ENCODE measurements around the gene RAPGEF4. TPM values are rescaled to one million over a fixed set of nuclear protein-coding genes. Genes with fewer than 3 reads are reported as not detected.
A peak's percentile ranks its signal among the peaks of the same experiment; 100 is the strongest.

The RAPGEF4 gene
- total RNA-seq, 1 donor from 2014 or later: 8.7 TPM

- Mint-ChIP-seq H3K27me3 (ENCODE audit: unreplicated experiment) (no peaks in the 10 kb centered on the region), H3K9me3 (ENCODE audit: unreplicated experiment) (no peaks in the 10 kb centered on the region), H3K36me3 (ENCODE audit: unreplicated experiment) (no peaks in the 10 kb centered on the region), H3K4me3 (ENCODE audit: unreplicated experiment) (no peak overlapping the region), H3K4me1 (ENCODE audit: low read depth, unreplicated experiment) (no peaks in the 10 kb centered on the region), H3K27ac (ENCODE audit: unreplicated experiment) (no peak overlapping the region)
- no peak for DNase-seq
- no peak for TF ChIP-seq CTCF (IDR thresholded peaks at IDR 0.05; ENCODE audit: partially characterized antibody, unreplicated experiment)
Observed at GRCh38 chr2:173062801-173063200, 327.2 kb downstream of the RAPGEF4 start.

- no peaks in the 10 kb centered on the region for H3K36me3 Mint-ChIP-seq (ENCODE audit: unreplicated experiment)
- H3K27ac Mint-ChIP-seq (ENCODE audit: unreplicated experiment): no peak overlapping the region
- H3K4me3 Mint-ChIP-seq (ENCODE audit: unreplicated experiment): no peak overlapping the region
- no peaks in the 10 kb centered on the region for H3K9me3 Mint-ChIP-seq (ENCODE audit: unreplicated experiment)
- no peak for DNase-seq
- H3K27me3 Mint-ChIP-seq (ENCODE audit: unreplicated experiment): no peaks in the 10 kb centered on the region
- H3K4me1 Mint-ChIP-seq (ENCODE audit: low read depth, unreplicated experiment): no peaks in the 10 kb centered on the region
- TF ChIP-seq CTCF (IDR thresholded peaks at IDR 0.05; ENCODE audit: partially characterized antibody, unreplicated experiment): no peak
Observed at GRCh38 chr2:173064151-173064805, 328.6 kb downstream of the RAPGEF4 start.

- H3K36me3 Mint-ChIP-seq (ENCODE audit: unreplicated experiment): no peaks in the 10 kb centered on the region
- no peak overlapping the region for H3K27ac Mint-ChIP-seq (ENCODE audit: unreplicated experiment)
- H3K9me3 Mint-ChIP-seq (ENCODE audit: unreplicated experiment): no peaks in the 10 kb centered on the region
- no peak overlapping the region for H3K4me3 Mint-ChIP-seq (ENCODE audit: unreplicated experiment)
- no peak for TF ChIP-seq CTCF (IDR thresholded peaks at IDR 0.05; ENCODE audit: partially characterized antibody, unreplicated experiment)
- H3K4me1 Mint-ChIP-seq (ENCODE audit: low read depth, unreplicated experiment): no peaks in the 10 kb centered on the region
- no peak for DNase-seq
- H3K27me3 Mint-ChIP-seq (ENCODE audit: unreplicated experiment): no peaks in the 10 kb centered on the region
Observed at GRCh38 chr2:173066887-173067676, 331.4 kb downstream of the RAPGEF4 start.

GRCh38 chr2:173075056-173075780 lies 339.6 kb downstream of the RAPGEF4 start:
- Mint-ChIP-seq H3K4me1 (ENCODE audit: low read depth, unreplicated experiment) (no peaks in the 10 kb centered on the region), H3K27ac (ENCODE audit: unreplicated experiment) (no peak overlapping the region), H3K36me3 (ENCODE audit: unreplicated experiment) (no peaks in the 10 kb centered on the region), H3K4me3 (ENCODE audit: unreplicated experiment) (peak overlapping the region; percentile 88), H3K27me3 (ENCODE audit: unreplicated experiment) (no peaks in the 10 kb centered on the region), H3K9me3 (ENCODE audit: unreplicated experiment) (peaks cover 2% of the 10 kb centered on the region)
- no peak for TF ChIP-seq CTCF (IDR thresholded peaks at IDR 0.05; ENCODE audit: partially characterized antibody, unreplicated experiment)
- no peak for DNase-seq

Measured in glutamatergic neuron (in vitro differentiated cells).